ENCODE data around the gene CEMIP.

CEMIP gene, protein sequence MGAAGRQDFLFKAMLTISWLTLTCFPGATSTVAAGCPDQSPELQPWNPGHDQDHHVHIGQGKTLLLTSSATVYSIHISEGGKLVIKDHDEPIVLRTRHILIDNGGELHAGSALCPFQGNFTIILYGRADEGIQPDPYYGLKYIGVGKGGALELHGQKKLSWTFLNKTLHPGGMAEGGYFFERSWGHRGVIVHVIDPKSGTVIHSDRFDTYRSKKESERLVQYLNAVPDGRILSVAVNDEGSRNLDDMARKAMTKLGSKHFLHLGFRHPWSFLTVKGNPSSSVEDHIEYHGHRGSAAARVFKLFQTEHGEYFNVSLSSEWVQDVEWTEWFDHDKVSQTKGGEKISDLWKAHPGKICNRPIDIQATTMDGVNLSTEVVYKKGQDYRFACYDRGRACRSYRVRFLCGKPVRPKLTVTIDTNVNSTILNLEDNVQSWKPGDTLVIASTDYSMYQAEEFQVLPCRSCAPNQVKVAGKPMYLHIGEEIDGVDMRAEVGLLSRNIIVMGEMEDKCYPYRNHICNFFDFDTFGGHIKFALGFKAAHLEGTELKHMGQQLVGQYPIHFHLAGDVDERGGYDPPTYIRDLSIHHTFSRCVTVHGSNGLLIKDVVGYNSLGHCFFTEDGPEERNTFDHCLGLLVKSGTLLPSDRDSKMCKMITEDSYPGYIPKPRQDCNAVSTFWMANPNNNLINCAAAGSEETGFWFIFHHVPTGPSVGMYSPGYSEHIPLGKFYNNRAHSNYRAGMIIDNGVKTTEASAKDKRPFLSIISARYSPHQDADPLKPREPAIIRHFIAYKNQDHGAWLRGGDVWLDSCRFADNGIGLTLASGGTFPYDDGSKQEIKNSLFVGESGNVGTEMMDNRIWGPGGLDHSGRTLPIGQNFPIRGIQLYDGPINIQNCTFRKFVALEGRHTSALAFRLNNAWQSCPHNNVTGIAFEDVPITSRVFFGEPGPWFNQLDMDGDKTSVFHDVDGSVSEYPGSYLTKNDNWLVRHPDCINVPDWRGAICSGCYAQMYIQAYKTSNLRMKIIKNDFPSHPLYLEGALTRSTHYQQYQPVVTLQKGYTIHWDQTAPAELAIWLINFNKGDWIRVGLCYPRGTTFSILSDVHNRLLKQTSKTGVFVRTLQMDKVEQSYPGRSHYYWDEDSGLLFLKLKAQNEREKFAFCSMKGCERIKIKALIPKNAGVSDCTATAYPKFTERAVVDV (N-terminal part only)

DNA sequence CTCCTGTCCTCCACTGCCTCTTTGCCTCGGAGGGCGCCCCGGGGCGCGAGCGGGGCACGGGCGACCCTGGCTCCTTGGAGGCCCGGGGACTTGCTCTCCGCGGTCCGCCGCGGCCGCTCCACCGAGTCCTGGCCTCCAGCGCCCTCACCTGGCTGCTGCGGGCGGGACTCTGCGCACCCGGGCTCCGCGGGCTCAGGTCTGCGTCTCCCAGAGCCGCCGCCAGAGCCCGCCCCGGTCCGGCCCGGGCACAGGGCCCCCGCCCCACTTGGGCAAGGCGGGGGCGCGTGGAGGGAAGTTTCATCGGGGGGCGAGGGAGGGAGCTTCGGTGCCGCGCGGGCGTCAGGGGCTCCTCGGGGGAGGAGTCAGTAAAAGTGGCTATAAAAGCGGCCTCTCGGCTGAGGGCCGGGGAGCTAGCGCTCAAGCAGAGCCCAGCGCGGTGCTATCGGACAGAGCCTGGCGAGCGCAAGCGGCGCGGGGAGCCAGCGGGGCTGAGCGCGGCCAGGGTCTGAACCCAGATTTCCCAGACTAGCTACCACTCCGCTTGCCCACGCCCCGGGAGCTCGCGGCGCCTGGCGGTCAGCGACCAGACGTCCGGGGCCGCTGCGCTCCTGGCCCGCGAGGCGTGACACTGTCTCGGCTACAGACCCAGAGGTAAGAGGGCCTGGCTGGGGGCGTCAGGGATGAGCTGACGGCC lies at the start of gene CEMIP:
TSS of gene CEMIP (plus strand) at position 407 of the 694 bp plus-strand sequence. CDS start 94,510 bp downstream, outside the sequence.
- DNase-seq = peak; percentile 9

DNA sequence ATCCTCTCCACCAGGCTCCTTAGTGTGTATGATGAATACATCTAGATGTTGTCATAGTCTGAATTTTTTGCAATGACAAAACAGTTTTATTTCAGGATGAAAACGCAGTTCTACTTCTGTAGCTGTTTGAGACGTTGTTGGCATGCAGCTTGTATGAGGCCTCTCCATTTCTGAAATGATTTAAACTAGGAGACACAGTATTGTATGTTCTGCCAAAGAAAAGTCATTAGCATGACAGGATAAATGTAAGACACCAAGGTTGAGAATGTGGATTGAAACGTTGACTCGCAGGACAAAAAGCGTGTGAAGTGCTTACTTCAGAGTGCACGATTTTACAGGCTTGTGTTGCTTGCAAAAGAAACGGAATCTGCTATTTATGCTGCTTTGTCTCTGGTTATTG lies 48.8 kb upstream of the CEMIP start:
- no peak for DNase-seq

DNA sequence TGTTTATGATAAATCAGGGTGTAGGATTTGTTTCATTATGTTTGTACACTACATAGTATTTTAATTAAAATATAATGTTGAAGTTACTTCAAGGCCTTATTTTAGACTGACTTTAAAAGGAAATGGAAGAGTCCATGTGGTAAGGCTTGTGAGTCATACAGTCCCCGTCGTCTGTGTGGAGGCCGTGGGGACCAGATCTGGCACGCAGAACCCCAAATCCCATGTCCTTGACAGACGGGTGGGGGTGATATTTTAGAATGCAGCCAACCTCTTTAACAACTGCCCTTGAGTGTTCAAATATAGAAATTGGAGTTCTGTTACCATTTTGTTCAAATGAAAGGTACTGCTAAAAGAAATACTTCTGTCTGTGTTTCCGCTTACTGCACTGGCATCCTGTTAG lies 48.2 kb upstream of the CEMIP start:
- no peak for DNase-seq

DNA sequence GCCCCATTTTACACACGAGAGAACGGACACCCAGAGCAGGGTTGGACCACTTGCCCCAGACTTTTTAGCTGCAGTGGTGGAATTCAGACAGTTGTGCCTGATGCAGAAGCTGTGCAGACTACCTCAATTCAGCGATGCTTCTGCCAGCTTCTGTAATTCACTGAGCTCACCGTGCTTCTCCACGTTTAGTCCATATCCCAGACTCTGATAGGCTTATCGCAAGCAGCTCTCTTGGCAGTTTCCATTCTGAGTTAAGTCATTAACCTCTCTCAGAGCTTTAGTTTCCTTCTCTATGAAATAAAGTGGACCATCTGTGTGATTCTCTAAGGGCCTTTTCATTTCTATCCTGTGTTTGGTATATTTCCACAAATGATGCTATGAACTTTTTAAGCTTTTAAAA lies 47.0 kb upstream of the CEMIP start:
- no peak for DNase-seq

DNA sequence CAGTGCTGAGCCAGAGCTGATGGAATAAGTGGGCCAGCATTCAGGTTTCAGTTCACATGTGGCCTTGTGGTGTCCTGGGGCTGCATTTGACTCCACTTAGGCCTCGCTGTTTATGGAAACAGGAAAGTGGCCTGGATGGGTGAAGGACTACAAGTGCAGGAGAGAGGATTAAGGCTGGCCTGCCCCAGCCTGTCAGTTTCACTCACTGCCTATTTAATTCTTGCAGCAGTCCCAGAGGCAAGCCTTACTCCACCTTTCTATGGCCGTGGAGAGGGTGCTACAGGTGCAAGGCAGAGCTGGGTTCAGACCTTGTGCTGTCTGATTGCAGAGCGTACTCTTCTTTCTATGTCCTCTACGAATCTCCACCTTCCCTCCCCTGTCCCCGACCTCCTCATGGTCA lies 46.4 kb upstream of the CEMIP start:
- no peak for DNase-seq

DNA sequence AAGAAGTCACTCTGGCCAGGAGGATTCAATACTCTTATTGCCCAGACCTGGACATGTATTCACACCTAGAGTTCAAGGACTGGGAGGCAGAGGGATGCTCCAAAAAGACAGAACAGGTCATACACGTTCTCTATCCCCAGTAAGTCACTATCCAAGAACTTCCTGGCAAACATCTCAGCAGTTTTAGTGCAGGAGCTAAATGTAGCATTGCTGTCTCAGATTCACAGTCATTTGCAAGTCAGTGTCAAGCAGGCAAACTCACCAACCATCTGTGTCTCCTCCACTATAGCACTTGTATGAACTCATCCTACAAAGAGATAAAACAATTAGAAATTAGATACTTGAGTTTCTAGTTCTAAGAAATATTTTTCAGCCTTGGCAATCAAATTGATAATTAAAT lies 45.7 kb upstream of the CEMIP start:
- DNase-seq = no peak

DNA sequence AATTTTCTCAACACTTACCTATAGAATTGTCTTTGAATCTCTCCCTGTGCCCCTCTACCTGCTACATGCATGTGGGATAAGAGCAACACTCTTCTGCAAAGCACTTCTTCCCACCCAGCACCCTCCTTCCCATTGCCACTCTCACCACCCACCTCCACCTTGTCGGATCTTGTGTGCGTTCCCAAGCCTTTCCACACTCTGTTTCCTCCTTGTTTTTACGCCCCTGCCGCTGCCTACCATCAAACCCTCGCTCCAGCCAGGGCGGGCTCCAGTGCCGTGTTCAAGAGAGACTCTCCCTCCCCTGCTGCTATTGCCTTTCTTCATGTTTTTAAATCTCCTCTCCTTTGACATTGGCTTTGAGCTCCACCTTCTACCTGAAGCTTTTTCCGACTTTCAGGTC lies 43.8 kb upstream of the CEMIP start:
- DNase-seq = no peak

DNA sequence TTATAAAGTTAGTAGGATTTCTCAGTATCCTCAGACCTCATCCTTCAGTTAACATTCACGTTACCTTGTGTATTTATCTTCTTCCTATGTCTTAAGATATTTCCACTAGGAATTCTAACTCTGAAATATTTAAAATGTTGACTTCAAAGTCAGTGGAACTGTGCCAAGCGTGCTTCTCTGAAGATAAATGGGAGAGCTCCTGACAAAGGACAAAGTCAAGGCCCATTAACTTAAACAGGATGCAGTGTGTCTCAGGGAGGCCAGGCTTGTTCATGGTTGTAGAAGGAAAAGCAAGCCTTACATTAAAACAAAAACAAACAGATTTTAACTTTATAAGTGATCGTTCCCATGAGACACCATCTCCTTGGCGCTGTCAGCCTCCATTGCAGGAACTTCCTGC lies 42.6 kb upstream of the CEMIP start:
- DNase-seq = no peak

DNA sequence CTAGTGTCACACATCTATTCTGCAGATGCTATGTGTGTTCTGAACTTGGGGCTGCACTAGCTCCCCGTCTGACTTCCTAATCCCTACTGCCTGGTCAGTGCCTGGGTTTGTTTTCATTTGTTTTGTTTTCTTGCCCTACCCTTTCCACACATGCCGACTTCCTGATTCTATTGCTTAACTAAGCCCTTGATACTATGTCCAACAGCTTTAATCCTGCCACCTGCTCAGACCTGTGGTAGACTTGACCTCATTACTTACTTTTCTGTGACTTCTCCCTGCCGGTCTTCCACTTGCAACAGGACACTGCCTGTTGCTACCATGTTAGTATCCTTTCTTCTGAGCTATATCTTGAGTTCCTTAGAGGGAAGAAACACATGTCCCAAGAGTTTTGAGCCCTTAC lies 39.3 kb upstream of the CEMIP start:
- DNase-seq = no peak

DNA sequence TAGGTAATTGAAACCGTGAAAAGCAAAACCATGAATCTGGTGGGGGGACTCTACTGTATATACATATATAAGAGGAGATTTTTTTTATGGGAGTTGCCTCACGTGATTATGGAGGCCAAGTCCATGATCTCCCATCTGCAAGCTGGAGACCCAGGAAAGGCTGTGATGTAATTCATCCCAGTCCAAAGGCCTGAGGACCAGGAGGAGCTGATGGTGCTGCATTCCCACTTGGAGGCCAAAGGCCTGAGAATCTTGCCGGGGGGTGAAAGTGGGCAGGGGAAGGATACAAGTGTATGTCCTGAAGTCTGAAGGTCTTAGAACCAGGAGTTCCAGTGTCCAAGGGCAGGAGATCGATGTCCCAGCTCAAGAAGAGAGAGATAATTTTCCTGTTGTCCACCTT lies 37.1 kb upstream of the CEMIP start:
- no peak for DNase-seq

DNA sequence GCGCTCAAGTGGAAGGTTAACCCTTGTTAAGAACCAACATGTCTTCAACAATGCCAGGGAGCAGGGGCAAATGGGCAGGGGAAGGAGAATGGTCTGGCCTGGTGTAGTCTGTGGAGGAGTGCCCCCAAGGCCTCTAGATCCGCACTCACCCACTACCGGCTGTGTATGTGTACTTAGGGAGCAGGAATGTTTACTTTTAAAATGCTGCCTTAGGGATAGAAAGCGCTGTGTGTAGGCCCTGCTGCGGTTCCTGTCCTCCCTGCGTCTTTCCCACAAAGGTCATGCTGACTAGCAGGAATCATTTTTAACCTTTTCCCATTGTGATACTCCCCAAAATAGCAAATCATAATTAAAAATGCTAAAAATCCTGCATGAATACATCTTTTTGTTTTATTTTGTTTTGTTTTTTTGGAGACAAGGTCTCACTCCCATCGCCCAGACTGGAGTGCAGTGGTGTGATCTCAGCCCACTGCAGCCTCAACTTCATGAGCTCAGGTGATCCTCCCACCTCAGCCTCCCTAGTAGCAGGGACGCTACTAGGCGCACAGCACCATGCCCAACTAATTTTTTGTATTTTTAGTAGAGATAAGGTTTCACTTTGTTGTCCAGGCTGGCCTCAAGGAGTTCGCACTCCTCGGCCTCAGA lies 35.9 kb upstream of the CEMIP start:
- DNase-seq = no peak

DNA sequence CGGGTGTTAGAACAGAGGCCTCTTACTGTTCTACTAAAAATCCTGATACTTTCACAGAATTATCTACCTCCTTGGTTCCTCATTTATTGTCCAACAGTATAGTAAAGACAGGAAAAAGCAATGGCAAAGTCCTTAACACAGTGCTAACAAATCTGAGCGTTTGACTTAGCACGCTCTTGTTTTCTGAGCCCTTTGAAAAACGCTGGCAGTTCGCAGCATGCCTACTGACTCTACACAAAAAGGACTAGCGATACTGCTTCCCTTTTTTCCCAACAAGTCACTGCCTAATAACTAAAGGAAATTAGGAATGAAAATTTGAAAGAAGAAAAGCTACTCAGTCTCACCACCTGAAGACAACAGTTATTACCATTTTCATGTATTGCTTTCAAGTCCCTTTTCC lies 34.8 kb upstream of the CEMIP start:
- DNase-seq = no peak

DNA sequence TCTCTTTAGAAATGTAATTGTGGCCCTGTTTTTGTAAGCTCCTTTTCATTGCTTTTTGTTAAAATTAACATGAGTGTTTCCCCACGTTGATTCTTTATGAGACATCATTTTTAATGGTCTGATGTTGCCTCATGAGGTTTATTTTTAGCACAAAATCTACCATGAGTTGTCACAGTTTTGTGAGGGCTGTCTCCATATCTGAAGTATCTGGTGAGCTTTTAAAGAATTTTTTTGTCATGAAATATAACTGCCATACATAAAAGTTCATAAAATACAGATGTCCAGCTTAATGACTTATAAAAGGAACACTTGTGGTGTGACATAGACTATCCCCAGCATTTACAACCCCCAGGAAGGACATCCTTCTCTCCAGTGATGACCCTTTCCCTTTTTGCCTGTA lies 34.3 kb upstream of the CEMIP start:
- DNase-seq = no peak

DNA sequence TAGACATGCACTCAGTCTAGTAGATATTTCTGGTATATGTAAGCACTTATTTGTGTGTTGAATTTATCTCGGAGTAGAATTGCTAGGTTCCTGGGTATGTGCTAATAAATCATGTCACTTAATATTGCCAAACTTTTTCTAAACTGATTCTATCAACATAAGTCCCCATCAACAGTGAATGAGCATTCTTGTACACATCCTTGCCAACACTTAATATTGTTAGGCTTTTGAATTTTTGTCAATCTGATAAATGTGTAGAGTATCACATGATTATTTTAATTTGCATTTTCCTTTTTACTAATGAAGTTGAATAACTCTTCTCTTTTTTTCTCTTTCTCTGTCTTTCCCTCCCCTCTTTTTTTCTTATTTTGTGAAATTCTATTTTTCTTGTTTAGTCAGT lies 33.3 kb upstream of the CEMIP start:
- DNase-seq = no peak

DNA sequence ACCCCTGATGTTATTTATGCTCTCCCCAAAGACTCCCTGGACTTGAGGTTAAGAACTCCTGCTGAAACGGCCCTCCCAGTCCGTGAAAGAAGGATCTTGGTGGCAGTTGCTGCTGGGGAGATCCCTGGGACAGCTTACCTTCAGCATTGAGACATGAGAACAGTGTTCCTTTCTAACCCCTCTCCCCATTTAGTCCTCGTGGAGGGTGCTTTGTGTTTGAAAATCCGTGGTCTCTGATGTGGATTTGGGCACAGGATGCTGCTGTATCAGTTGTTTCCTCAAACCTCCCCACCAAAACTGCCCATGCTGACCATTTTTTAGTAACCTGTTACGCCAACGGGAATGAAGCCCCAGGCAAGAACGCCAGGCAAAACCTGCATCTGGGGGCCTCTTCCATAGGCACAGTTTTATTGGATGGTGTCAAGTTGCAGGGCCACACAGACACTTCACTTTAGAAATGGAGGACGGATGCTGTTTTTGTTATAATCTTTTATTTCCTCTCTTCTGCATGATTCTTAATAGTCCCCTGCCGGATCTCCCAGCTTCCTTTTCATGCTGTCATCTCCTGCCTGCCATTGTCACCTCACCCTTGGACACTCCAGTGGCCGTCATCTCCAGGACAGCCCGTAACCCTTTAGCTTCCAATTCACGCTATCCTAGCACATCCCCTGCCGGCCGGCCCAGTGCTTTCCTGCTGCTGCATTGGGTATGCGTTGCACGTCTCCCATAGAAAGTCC lies 31.7 kb upstream of the CEMIP start:
- DNase-seq = no peak

DNA sequence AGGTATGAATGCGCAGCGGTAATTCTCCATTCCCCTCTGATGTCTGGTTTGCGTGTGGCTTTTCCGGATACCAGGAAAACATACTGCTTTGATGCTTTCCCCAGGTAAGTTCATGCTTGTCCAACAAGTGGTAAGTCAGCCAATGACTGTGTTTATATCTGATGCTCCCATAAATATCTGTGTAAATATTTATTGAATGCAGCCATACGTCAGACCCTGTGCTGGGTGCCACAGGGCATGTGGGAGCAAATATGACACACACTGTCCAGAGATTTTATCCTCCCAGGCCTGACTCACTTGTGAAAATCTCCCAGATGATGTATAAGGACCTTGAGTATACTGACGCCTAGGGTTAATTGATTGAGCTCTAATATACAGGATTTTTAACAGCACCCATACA lies 29.6 kb upstream of the CEMIP start:
- DNase-seq = no peak

DNA sequence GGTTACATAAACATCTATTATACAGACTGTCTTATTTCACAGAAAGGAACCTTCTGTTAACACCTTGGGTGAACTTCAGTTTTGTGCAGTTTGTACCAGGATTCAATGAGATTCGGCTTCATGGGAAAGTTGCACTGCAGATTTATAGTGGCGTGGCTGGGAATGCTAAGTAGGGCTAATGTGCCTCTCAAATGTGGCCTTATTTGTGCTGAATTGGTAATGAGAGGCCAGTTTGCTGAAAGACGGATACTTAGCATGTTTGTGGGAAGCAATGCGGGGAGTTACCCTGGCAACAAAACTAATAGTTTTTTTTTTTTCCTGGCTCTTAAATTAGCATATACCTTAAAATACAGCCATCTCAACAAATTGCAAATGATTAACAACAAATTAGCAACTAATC lies 28.6 kb upstream of the CEMIP start:
- no peak for DNase-seq

DNA sequence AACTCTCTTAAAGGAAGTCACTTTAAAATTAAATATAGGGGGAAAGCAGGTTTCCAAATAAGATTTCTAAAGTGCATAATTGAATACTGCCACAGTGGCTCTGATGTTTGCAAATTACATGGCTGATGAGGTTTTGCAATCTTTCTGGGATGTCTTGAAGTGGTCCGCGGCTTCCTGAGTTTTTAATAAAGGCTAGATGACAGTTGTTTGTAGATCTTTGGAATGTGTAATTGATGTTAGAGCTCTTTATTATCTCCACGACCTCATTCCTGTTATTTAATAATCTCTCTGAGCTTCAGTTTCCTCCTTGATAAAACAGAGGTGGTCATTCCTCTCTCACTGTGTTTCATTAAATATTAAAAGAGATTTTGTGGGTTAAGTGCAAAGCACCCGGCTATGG lies 27.0 kb upstream of the CEMIP start:
- DNase-seq = no peak

DNA sequence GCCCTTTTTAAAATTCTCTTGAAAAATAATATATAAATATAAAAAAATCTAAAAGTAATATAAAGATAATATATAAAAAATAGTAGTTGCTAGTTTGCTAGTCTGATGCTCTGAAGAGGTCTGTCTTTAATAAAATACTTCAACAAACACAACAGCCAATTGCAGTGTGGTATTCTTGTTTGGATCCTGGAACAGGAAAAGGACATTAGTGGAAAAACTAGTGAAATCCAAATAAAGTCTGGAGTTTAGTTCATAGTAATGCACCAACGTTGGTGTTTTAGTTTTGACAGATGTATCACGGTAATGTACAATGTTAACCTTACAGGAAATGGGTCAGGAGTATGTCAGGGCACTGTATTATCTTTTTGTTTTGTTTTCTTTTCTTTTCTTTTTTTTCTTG lies 26.0 kb upstream of the CEMIP start:
- DNase-seq = no peak

DNA sequence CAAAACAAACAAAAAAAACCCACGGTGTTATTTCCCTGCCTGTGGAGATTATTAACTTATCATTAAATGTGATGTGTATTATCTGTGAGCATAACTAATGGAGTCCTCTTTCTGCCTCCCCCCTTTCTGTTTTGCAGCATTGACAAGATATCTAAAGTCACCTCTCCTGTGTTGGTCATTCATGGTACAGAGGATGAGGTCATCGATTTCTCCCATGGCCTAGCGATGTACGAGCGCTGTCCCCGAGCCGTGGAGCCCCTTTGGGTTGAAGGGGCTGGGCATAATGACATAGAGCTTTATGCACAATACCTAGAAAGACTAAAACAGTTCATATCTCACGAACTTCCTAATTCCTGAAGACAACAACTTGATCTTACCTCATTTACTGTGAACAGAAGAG lies 25.2 kb upstream of the CEMIP start:
- no peak for DNase-seq

DNA sequence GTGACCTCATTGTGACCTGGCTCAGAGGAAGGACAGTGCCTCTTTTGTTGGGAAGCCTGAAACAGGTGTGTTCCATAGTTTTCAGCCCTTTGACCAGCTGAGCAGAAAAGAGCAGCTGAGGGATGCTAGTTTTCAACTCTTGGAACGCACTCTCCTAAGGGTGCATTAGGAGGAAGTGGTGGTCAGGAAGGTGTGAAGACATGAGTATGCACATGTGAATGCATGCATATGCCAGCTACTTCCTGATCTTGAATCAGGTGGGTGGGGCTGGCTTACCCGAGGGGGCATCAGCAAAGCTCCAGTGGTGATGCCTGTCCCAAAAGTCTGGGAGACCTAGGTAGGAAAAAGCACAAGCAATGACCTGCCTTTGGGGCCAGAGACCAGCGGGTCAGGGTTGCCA lies 23.3 kb upstream of the CEMIP start:
- DNase-seq = peak; percentile 18

Measured in CD4-positive, alpha-beta T cell treated with Interleukin-17A for 1 hour (primary cell).